ENCODE data around the gene INTS3.

Gene INTS3
- 86.7 to 116 (median 94.8) reads per million in 9 experiments for total RNA-seq

GRCh38 chr1:153727463-153728304 is at the start of gene INTS3:
INTS3 (plus strand) TSS chr1:153728050; CDS start chr1:153728635, 585 bp downstream.
- Mint-ChIP-seq H3K27ac (peak within 1 kb of the TSS; percentile 95 to 97), H3K9me3 (no peaks in the 10 kb centered on the region), H3K4me1 (ENCODE audit: low read depth in 2 of 2) (peaks cover 13 to 20% of the 10 kb centered on the region in 2 donors), H3K36me3 (ENCODE audit: insufficient read depth) (peaks cover 11% of the 10 kb centered on the region), H3K4me3 (peak within 1 kb of the TSS; percentile 91 to 93), H3K27me3 (no peaks in the 10 kb centered on the region)
- ATAC-seq (replicated peaks) (peak; percentile 97), DNase-seq (peak; percentile 97 to 99 (median 97))

GRCh38 chr1:153678519-153679336 is 49.1 kb upstream of the INTS3 start, which contains the start of gene NPR1:
NPR1 (plus strand) TSS chr1:153678688; CDS start chr1:153679109, 421 bp downstream.
- H3K36me3 Mint-ChIP-seq (ENCODE audit: insufficient read depth), result no peaks in the 10 kb centered on the region
- DNase-seq (peak in 2 of 3 experiments; percentile 8 to 17), ATAC-seq (replicated peaks) (peak; percentile 51)
- H3K27me3 Mint-ChIP-seq, result peaks cover 65 to 76% of the 10 kb centered on the region in 2 donors
- H3K27ac Mint-ChIP-seq, result peak within 1 kb of the TSS in 1 of 2 donors; percentile 79
- peak within 1 kb of the TSS; percentile 73 to 80 for H3K4me3 Mint-ChIP-seq
- no peaks in the 10 kb centered on the region for H3K9me3 Mint-ChIP-seq
- peaks cover 22% of the 10 kb centered on the region in 2 donors for H3K4me1 Mint-ChIP-seq (ENCODE audit: low read depth in 2 of 2)

GRCh38 chr1:153679337-153680119 is 48.3 kb upstream of the INTS3 start:
- peak overlapping the region; percentile 73 to 80 for H3K4me3 Mint-ChIP-seq
- peak; percentile 9 to 16 (median 12) for DNase-seq
- H3K27me3 Mint-ChIP-seq, result peaks cover 71 to 84% of the 10 kb centered on the region in 2 donors

GRCh38 chr1:153680120-153680403 is 47.8 kb upstream of the INTS3 start:
- Mint-ChIP-seq H3K27me3 (peaks cover 75 to 89% of the 10 kb centered on the region in 2 donors), H3K36me3 (ENCODE audit: insufficient read depth) (peaks cover 1% of the 10 kb centered on the region)
- ATAC-seq (replicated peaks), result no peak

More at GRCh38 chr1:153679337-153680119, 48.3 kb upstream of the INTS3 start:
- no peaks in the 10 kb centered on the region for H3K9me3 Mint-ChIP-seq
- peaks cover 22% of the 10 kb centered on the region in 2 donors for H3K4me1 Mint-ChIP-seq (ENCODE audit: low read depth in 2 of 2)
- ATAC-seq (replicated peaks), result peak; percentile 70
- no peaks in the 10 kb centered on the region for H3K36me3 Mint-ChIP-seq (ENCODE audit: insufficient read depth)
- peak overlapping the region in 1 of 2 donors; percentile 79 for H3K27ac Mint-ChIP-seq

GRCh38 chr1:153682730-153683129 is 45.1 kb upstream of the INTS3 start:
- peaks cover 76 to 92% of the 10 kb centered on the region in 2 donors for H3K27me3 Mint-ChIP-seq
- no peaks in the 10 kb centered on the region for H3K9me3 Mint-ChIP-seq

More at GRCh38 chr1:153680120-153680403, 47.8 kb upstream of the INTS3 start:
- no peaks in the 10 kb centered on the region for H3K9me3 Mint-ChIP-seq
- DNase-seq, result no peak
- H3K4me1 Mint-ChIP-seq (ENCODE audit: low read depth in 2 of 2), result peaks cover 22% of the 10 kb centered on the region in 2 donors
- H3K4me3 Mint-ChIP-seq, result peak overlapping the region; percentile 73 to 80
- peak overlapping the region; percentile 33 to 79 for H3K27ac Mint-ChIP-seq

GRCh38 chr1:153683854-153684253 is 44.0 kb upstream of the INTS3 start:
- H3K27me3 Mint-ChIP-seq, result peaks cover 70 to 92% of the 10 kb centered on the region in 2 donors
- peaks cover 8% of the 10 kb centered on the region in 2 donors for H3K4me1 Mint-ChIP-seq (ENCODE audit: low read depth in 2 of 2)
- no peak overlapping the region for H3K4me3 Mint-ChIP-seq
- H3K36me3 Mint-ChIP-seq (ENCODE audit: insufficient read depth), result peaks cover 6% of the 10 kb centered on the region
- ATAC-seq (replicated peaks) (no peak), DNase-seq (no peak)
- H3K9me3 Mint-ChIP-seq, result no peaks in the 10 kb centered on the region
- H3K27ac Mint-ChIP-seq, result no peak overlapping the region

More at GRCh38 chr1:153682730-153683129, 45.1 kb upstream of the INTS3 start:
- peaks cover 6% of the 10 kb centered on the region for H3K36me3 Mint-ChIP-seq (ENCODE audit: insufficient read depth)
- peaks cover 18% of the 10 kb centered on the region in 2 donors for H3K4me1 Mint-ChIP-seq (ENCODE audit: low read depth in 2 of 2)
- DNase-seq (no peak), ATAC-seq (replicated peaks) (no peak)
- H3K27ac Mint-ChIP-seq, result no peak overlapping the region
- H3K4me3 Mint-ChIP-seq, result no peak overlapping the region

GRCh38 chr1:153684892-153685291 is 43.0 kb upstream of the INTS3 start:
- Mint-ChIP-seq H3K27ac (no peak overlapping the region), H3K36me3 (ENCODE audit: insufficient read depth) (peaks cover 6% of the 10 kb centered on the region), H3K4me3 (no peak overlapping the region), H3K27me3 (peaks cover 65 to 86% of the 10 kb centered on the region in 2 donors), H3K9me3 (no peaks in the 10 kb centered on the region), H3K4me1 (ENCODE audit: low read depth in 2 of 2) (peaks cover 4% of the 10 kb centered on the region in 2 donors)
- DNase-seq (no peak), ATAC-seq (replicated peaks) (no peak)

- ATAC-seq (replicated peaks) (no peak), DNase-seq (no peak)
- no peak overlapping the region for H3K27ac Mint-ChIP-seq
- no peak overlapping the region for H3K4me3 Mint-ChIP-seq
- H3K36me3 Mint-ChIP-seq (ENCODE audit: insufficient read depth), result peaks cover 9% of the 10 kb centered on the region
- H3K9me3 Mint-ChIP-seq, result no peaks in the 10 kb centered on the region
- H3K4me1 Mint-ChIP-seq (ENCODE audit: low read depth in 2 of 2), result no peaks in the 10 kb centered on the region
- peaks cover 56 to 77% of the 10 kb centered on the region in 2 donors for H3K27me3 Mint-ChIP-seq
These were observed 42.1 kb upstream of the INTS3 start for GRCh38 chr1:153685544-153686340.

- ATAC-seq (replicated peaks) (no peak), DNase-seq (no peak)
- H3K4me1 Mint-ChIP-seq (ENCODE audit: low read depth in 2 of 2), result no peaks in the 10 kb centered on the region
- peaks cover 9% of the 10 kb centered on the region for H3K36me3 Mint-ChIP-seq (ENCODE audit: insufficient read depth)
- no peak overlapping the region for H3K27ac Mint-ChIP-seq
- H3K27me3 Mint-ChIP-seq, result peaks cover 38 to 59% of the 10 kb centered on the region in 2 donors
- H3K9me3 Mint-ChIP-seq, result no peaks in the 10 kb centered on the region
- H3K4me3 Mint-ChIP-seq, result no peak overlapping the region
These were observed 40.3 kb upstream of the INTS3 start for GRCh38 chr1:153687346-153688125.

GRCh38 chr1:153688276-153688675 is 39.6 kb upstream of the INTS3 start:
- H3K4me3 Mint-ChIP-seq, result no peak overlapping the region
- no peaks in the 10 kb centered on the region for H3K4me1 Mint-ChIP-seq (ENCODE audit: low read depth in 2 of 2)
- H3K9me3 Mint-ChIP-seq, result no peaks in the 10 kb centered on the region
- no peak overlapping the region for H3K27ac Mint-ChIP-seq
- H3K36me3 Mint-ChIP-seq (ENCODE audit: insufficient read depth), result peaks cover 9% of the 10 kb centered on the region
- peaks cover 35 to 54% of the 10 kb centered on the region in 2 donors for H3K27me3 Mint-ChIP-seq
- DNase-seq (no peak), ATAC-seq (replicated peaks) (no peak)

- no peak overlapping the region for H3K4me3 Mint-ChIP-seq
- peaks cover 29 to 53% of the 10 kb centered on the region in 2 donors for H3K27me3 Mint-ChIP-seq
- no peak overlapping the region for H3K27ac Mint-ChIP-seq
- H3K9me3 Mint-ChIP-seq, result no peaks in the 10 kb centered on the region
- no peak for DNase-seq
- H3K4me1 Mint-ChIP-seq (ENCODE audit: low read depth in 2 of 2), result no peaks in the 10 kb centered on the region
- no peak for ATAC-seq (replicated peaks)
- H3K36me3 Mint-ChIP-seq (ENCODE audit: insufficient read depth), result peaks cover 9% of the 10 kb centered on the region
These were observed 39.0 kb upstream of the INTS3 start for GRCh38 chr1:153688736-153689328.
